HG03460 (cell line): ENCODE measurements around the gene SPATS1.
"Not testable (repeated sequence)": the region's sequence is repeated elsewhere in the genome, so short reads cannot be mapped to it uniquely, and the experiment has no call there.

Experiments
- ATAC-seq: cut with Tn5 transposase; IDR thresholded peaks from one replicate; pipeline ENCODE4 v1.9.1; 2021; ENCODE audit not compliant: unreplicated experiment

The SPATS1 gene

DNA sequence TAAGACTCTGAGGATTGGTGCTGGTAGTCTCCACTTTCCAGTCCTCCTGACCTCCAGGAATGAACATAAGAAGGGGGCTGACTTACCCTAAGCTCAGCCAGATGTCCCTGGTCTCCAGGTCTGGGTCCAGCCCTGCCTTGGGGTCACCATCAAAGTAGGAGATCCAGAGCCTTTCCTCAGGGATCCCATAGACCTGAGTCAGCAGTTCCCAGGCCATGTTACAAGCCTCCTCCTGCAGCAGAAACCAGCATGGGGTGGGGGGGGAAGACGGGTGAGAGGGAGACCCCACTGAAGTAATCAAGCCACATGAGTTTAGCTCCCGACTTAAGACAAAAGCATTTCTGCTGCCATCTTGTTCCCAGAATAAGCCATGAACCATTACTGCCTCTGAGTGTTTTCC lies 31.1 kb upstream of the SPATS1 start:
- ATAC-seq: no peak

DNA sequence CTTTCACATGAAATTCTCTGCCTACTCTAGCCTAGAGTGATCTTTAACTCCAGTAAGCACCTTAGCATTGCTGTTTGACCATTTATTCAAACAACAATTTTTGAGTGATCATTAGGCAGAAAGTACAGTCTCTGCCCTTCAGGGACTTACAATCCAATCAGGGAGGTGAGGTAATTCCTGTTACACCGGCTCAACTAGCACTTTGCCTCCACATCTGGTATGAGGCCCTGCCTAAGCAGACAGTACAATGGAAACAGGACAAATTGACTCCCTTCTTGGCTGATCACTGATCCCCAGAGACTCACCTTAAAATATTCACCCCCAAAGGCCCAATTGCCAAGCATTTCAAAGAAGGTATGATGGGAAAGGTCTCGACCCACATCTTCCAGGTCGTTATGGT lies 30.7 kb upstream of the SPATS1 start:
- ATAC-seq: no peak

GRCh38 chr6:44312901-44313788 lies 29.3 kb upstream of the SPATS1 start, which contains the start of gene AARS2:
Gene AARS2, minus strand, starts transcription at chr6:44313347. Its CDS starts 24 bp downstream, at chr6:44313323.
- ATAC-seq: peak; percentile 92

GRCh38 chr6:44314657-44315056 lies 27.8 kb upstream of the SPATS1 start:
- ATAC-seq: not testable (repeated sequence)

DNA sequence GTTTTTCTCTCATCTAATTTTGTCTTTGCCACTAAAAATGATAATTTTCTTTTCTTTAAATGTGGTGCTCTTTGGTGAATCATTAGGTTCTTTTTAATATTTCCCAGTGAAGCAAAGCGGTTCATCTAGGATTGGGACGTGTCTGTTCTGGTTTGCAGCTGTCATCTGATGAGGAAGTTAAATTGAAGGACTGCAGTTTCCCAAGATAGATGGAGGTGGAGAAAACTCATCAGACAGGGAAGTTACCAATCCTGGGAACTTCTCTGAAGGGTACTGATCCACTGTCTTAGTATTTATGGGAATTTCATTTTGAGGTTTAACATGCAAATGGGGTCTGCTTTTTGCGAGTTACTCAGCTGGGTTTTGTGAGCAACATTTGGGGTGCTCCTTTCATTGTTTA lies 26.9 kb upstream of the SPATS1 start:
- ATAC-seq: no peak

DNA sequence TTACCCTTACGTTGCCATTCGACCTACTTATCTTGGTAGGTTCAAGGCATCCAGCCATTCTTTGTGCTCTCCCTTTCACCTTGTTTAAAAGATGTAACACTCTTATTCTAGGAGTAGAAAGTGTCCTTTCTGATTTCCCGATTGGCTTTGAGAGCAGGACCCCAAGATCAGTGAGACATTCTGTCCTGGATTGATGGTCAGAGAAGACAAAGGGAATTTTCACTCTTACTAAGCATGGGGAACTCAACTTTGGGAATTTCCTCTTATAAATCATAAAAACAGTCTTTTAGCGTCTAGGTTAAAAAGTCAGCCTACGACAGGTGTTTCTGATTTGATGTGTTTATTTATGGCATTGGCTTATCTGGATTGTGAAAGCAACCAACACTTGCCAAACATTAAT lies 26.5 kb upstream of the SPATS1 start:
- no peak for ATAC-seq

- no peak for ATAC-seq
These were observed 26.0 kb upstream of the SPATS1 start for GRCh38 chr6:44316481-44316880.

GRCh38 chr6:44317136-44317631 lies 25.3 kb upstream of the SPATS1 start:
- not testable (repeated sequence) for ATAC-seq

DNA sequence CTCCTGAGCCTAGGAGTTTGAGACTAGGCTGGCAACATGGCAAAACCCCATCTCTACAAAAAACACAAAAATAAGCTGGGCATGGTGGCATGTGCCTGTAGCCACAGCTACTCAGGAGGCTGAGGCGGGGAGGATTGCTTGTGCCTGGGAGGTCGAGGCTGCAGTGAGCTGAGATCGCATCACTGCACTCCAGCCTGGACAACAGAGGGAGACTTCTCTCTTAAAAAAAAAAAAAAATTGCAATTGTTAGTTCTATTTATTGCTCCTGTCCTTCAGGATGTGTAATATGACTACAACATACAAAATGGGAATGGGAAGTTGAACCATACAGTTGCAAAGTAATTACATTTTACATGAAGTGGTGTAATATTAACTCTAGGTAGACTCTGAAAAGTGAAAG lies 21.2 kb upstream of the SPATS1 start:
- no peak for ATAC-seq

DNA sequence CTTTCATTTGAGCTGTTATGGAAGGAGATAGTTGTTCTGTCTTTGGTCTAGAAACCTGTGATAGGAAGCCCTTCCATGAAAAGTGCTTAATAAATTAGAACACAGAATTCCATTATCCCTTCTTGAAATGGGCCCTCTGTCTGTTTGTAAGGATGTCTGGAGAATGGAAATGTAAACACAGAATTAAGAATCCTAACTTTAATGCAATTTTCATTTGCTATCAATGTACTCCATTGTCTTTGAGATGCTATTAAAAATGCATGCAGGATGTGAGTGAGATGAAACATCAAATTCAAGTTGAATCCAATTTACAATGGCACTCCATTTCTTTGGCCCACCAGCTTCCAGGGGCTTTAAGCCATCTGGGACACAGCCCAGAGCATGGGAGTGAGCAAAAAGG lies 15.4 kb upstream of the SPATS1 start:
- ATAC-seq: no peak

DNA sequence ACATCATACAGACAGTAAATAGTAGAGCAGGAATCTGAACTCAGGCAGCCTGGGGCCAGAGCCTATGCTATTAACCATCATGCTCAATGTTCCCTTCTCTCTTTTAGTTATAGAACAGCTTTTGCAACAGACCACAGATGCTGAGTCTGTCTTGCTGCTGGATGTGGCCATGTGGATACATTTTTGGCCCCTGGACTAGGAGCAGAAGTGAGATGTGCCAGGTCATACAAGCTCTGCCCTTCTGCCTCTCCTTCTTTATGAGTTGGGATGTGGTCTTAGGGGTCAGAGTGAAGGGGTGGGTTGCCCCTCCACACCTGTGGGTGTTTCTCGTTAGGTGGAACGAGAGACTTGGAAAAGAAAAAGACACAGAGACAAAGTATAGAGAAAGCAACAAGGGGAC lies 14.7 kb upstream of the SPATS1 start:
- no peak for ATAC-seq

DNA sequence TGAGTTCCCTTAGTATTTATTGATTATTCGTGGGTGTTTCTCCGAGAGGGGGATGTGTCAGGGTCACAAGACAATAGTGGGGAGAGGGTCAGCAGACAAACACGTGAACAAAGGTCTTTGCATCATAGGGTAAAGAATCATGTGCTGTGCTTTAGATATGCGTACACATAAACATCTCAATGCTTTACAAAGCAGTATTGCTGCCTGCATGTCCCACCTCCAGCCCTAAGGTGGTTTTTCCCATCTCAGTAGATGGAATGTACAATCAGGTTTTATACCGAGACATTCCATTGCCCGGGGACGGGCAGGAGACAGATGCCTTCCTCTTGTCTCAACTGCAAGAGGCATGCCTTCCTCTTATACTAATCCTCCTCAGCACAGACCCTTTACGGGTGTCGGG lies 14.2 kb upstream of the SPATS1 start:
- ATAC-seq: not testable (repeated sequence)

DNA sequence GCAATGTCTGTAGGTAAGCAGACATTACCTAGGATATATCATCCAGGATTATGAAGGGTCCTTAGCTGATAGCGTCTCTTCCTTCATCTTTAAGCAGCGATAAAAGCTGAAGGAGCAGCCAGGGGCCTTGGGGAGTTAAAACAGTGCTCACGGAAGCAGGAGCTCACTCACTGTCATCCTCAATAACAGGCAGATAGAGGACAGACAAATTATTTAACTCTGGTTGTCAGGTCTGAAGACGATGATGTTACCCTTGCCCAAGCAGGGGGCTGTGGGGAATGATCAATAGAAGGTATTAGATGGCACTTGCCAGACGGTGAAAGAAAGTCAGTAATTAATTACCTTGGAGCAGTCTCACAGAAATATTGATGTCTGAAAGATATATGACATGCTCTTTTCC lies 12.6 kb upstream of the SPATS1 start:
- no peak for ATAC-seq

DNA sequence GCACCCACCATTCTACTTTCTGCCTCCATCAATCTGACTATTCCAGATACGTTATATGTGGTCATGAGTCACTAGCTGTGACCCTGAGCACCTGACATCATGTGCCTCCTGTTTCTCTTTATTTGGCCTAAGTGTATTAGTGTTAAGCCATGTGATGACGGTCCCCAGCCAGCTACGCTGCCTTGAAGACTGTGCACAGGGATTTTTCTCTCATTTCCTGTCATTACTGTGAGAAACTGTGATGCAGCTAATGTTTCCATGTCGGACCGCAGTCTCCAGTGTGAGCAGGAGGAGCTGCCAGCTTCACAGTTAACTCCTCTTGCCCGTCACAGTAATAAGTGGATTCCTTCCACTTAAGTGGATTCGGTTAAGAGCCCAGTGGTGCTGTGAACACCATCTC lies 9.9 kb upstream of the SPATS1 start:
- ATAC-seq: no peak

GRCh38 chr6:44333273-44333919 lies 9.1 kb upstream of the SPATS1 start:
- no peak for ATAC-seq

DNA sequence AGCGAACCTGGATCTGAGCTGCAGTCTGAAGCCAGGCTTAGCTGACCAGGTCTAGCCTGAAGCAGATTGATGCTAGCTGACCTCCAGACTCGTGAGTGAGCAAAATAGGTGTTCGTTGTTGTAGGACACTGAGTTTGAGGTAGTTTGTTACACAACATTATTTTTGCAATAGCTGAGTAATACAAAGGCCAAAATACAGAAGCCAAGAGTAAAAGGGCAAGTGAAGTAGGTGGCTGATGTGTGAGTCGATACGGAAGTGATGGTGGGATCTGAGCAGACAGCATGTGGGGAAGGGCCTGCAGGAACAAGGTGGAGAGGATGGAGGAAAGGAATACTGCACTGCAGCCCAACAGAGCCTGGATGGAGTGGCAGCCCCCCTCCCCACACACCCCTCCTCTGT lies 8.5 kb upstream of the SPATS1 start:
- no peak for ATAC-seq

GRCh38 chr6:44335631-44336030 lies 6.8 kb upstream of the SPATS1 start:
- ATAC-seq: no peak

GRCh38 chr6:44338228-44339122 lies 4.0 kb upstream of the SPATS1 start:
- ATAC-seq: no peak

- ATAC-seq: no peak
These were observed 3.1 kb upstream of the SPATS1 start for GRCh38 chr6:44339301-44339700.

GRCh38 chr6:44339763-44340625 lies 2.5 kb upstream of the SPATS1 start:
- ATAC-seq: no peak
